ENCODE measurements around the gene NIPAL4. TPM values are rescaled to one million over a fixed set of nuclear protein-coding genes. Genes with fewer than 3 reads are reported as not detected.

NIPAL4 gene
- total RNA-seq, 2 donors from 2014 or later: 0.27 to 0.49 TPM

- no peaks in the 10 kb centered on the region for H3K27me3 ChIP-seq (replicated peaks; ENCODE audit: insufficient read depth)
- H3K36me3 ChIP-seq: peaks cover 39% of the 10 kb centered on the region
Measured at GRCh38 chr5:157486861-157487260, 26.8 kb downstream of the NIPAL4 start.

GRCh38 chr5:157487358-157487757 lies 27.3 kb downstream of the NIPAL4 start:
- DNase-seq (ENCODE audit: low spot score): no peak
- no peak overlapping the region for H3K4me3 ChIP-seq
- H3K9me3 ChIP-seq: no peaks in the 10 kb centered on the region
- no peaks in the 10 kb centered on the region for H3K4me1 ChIP-seq (ENCODE audit: control insufficient read depth in 1 of 2, low read depth in 2 of 2)
- no peaks in the 10 kb centered on the region for H3K27me3 ChIP-seq (replicated peaks; ENCODE audit: insufficient read depth)
- peaks cover 41% of the 10 kb centered on the region for H3K36me3 ChIP-seq
- H3K27ac ChIP-seq: no peak overlapping the region
- TF ChIP-seq CTCF (IDR thresholded peaks at IDR 0.05): no peak
- ATAC-seq (ENCODE audit: insufficient number of reproducible peaks, low FRiP score, low read depth): no peak

More at GRCh38 chr5:157486861-157487260, 26.8 kb downstream of the NIPAL4 start:
- DNase-seq (ENCODE audit: low spot score) (no peak), ATAC-seq (ENCODE audit: insufficient number of reproducible peaks, low FRiP score, low read depth) (no peak)
- Histone ChIP-seq H3K4me3 (no peak overlapping the region), H3K9me3 (no peaks in the 10 kb centered on the region), H3K4me1 (ENCODE audit: control insufficient read depth in 1 of 2, low read depth in 2 of 2) (no peaks in the 10 kb centered on the region), H3K27ac (no peak overlapping the region)
- TF ChIP-seq CTCF (IDR thresholded peaks at IDR 0.05): no peak

GRCh38 chr5:157491471-157491995 lies 31.5 kb downstream of the NIPAL4 start:
- DNase-seq (ENCODE audit: low spot score): no peak
- no peaks in the 10 kb centered on the region for H3K4me1 ChIP-seq (ENCODE audit: control insufficient read depth in 1 of 2, low read depth in 2 of 2)
- H3K27ac ChIP-seq: no peak overlapping the region
- TF ChIP-seq CTCF (IDR thresholded peaks at IDR 0.05): no peak
- H3K9me3 ChIP-seq: no peaks in the 10 kb centered on the region
- H3K36me3 ChIP-seq: peaks cover 38% of the 10 kb centered on the region
- H3K4me3 ChIP-seq: no peak overlapping the region
- H3K27me3 ChIP-seq (replicated peaks; ENCODE audit: insufficient read depth): no peaks in the 10 kb centered on the region
- no peak for ATAC-seq (ENCODE audit: insufficient number of reproducible peaks, low FRiP score, low read depth)

DNA sequence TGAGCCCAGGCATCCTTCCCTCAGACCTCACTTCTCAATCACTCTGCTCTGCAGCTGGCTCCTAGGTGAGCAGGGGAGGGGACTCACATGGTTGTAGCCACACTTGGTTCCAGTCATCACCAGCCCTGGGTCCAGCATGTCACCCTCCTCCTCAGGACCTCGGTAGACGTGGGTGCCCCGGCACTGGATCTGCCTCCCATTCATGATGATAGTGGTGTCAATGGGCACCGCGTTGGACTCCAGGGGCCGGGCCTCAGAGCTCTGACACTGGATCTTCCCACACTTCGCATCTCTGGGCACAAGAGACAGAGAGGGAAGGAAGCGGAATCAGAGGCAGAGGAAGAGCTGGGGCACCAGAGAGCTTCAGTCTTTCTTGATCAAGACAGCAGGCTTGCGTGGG lies 32.9 kb downstream of the NIPAL4 start:
- no peaks in the 10 kb centered on the region for H3K9me3 ChIP-seq
- ATAC-seq (ENCODE audit: insufficient number of reproducible peaks, low FRiP score, low read depth) (no peak), DNase-seq (ENCODE audit: low spot score) (no peak)
- no peak for TF ChIP-seq CTCF (IDR thresholded peaks at IDR 0.05)
- no peaks in the 10 kb centered on the region for H3K4me1 ChIP-seq (ENCODE audit: control insufficient read depth in 1 of 2, low read depth in 2 of 2)
- peaks cover 30% of the 10 kb centered on the region for H3K36me3 ChIP-seq
- no peaks in the 10 kb centered on the region for H3K27me3 ChIP-seq (replicated peaks; ENCODE audit: insufficient read depth)
- H3K4me3 ChIP-seq: no peak overlapping the region
- H3K27ac ChIP-seq: no peak overlapping the region

GRCh38 chr5:157494178-157494832 lies 34.3 kb downstream of the NIPAL4 start:
- ATAC-seq (ENCODE audit: insufficient number of reproducible peaks, low FRiP score, low read depth) (no peak), DNase-seq (ENCODE audit: low spot score) (no peak)
- Histone ChIP-seq H3K27ac (no peak overlapping the region), H3K27me3 (replicated peaks; ENCODE audit: insufficient read depth) (no peaks in the 10 kb centered on the region), H3K9me3 (no peaks in the 10 kb centered on the region), H3K36me3 (peaks cover 23% of the 10 kb centered on the region), H3K4me1 (ENCODE audit: control insufficient read depth in 1 of 2, low read depth in 2 of 2) (no peaks in the 10 kb centered on the region), H3K4me3 (no peak overlapping the region)
- TF ChIP-seq CTCF (IDR thresholded peaks at IDR 0.05): no peak
